Posterior cingulate gyrus (tissue), 11 donors: Measurements from ENCODE around the gene NID2.

Experiments
- DNase-seq, 10 donors: peaks; one replicate each; pipeline versions ENCODE4 v3.0.0 to v3.0.0-alpha.2; 2020 to 2021; ENCODE audit warnings: mixed read lengths in 3 of 10
- intact Hi-C: fragments of 100-400 bp; cut with DNase I; formaldehyde crosslinking; loops from one replicate; pipeline ENCODE4 v1.15.1; 2023

Gene NID2

GRCh38 chr14:52032204-52032801, 36.6 kb downstream of the NID2 start:
- DNase-seq: no peak
- intact Hi-C loops: no loop called here

GRCh38 chr14:52031781-52032180, 37.1 kb downstream of the NID2 start:
- DNase-seq: no peak
- intact Hi-C loops: no loop called here

GRCh38 chr14:52029881-52030280, 39.0 kb downstream of the NID2 start:
- DNase-seq: no peak
- intact Hi-C loops: no loop called here

GRCh38 chr14:52026901-52027300, 42.0 kb downstream of the NID2 start:
- intact Hi-C loops: no loop called here
- DNase-seq: peak in 1 of 10 donors; percentile 77

- intact Hi-C loops: no loop called here
- DNase-seq: peak in 2 of 10 donors; percentile 72 to 75
These were observed 42.7 kb downstream of the NID2 start for GRCh38 chr14:52026017-52026660.

GRCh38 chr14:52025310-52025709, 43.5 kb downstream of the NID2 start:
- intact Hi-C loops: no loop called here

GRCh38 chr14:52023518-52023917, 45.3 kb downstream of the NID2 start:
- intact Hi-C loops: no loop called here
- DNase-seq: no peak

More at GRCh38 chr14:52025310-52025709, 43.5 kb downstream of the NID2 start:
- DNase-seq: no peak

GRCh38 chr14:52021957-52022600, 46.8 kb downstream of the NID2 start:
- DNase-seq: no peak
- intact Hi-C loops: no loop called here

GRCh38 chr14:52020866-52021717, 47.8 kb downstream of the NID2 start:
- no peak for DNase-seq
- intact Hi-C loops: no loop called here

GRCh38 chr14:52020161-52020714, 48.6 kb downstream of the NID2 start:
- intact Hi-C loops: no loop called here
- DNase-seq: no peak

- intact Hi-C loops: no loop called here
- peak in 1 of 10 donors; percentile 80 for DNase-seq
These were observed 49.9 kb downstream of the NID2 start for GRCh38 chr14:52018970-52019369.

- intact Hi-C loops: no loop called here
- DNase-seq: no peak
These were observed 50.6 kb downstream of the NID2 start for GRCh38 chr14:52018252-52018651.

- DNase-seq: peak in 9 of 10 donors; percentile 55 to 95 (median 66)
- intact Hi-C loops: no loop called here
These were observed 53.3 kb downstream of the NID2 start for GRCh38 chr14:52015411-52016030.

GRCh38 chr14:52014601-52015267, 54.1 kb downstream of the NID2 start:
- peak in 8 of 10 donors; percentile 45 to 95 (median 60) for DNase-seq

GRCh38 chr14:52013984-52014600, 54.8 kb downstream of the NID2 start:
- intact Hi-C loops: loop anchor here (5.0 kb wide), 1 partner anchor 53 kb away; the partner anchor contains the start of gene NID2
- DNase-seq: peak in 5 of 10 donors; percentile 24 to 89 (median 61)

More at GRCh38 chr14:52014601-52015267, 54.1 kb downstream of the NID2 start:
- intact Hi-C loops: loop anchor here (5.0 kb wide), 1 partner anchor 53 kb away; the partner anchor contains the start of gene NID2

- intact Hi-C loops: loop anchor here (5.0 kb wide), 1 partner anchor 55 kb away; the partner anchor contains the start of gene NID2
- DNase-seq: no peak
These were observed 56.2 kb downstream of the NID2 start for GRCh38 chr14:52012635-52013034.

GRCh38 chr14:52011523-52011922, 57.3 kb downstream of the NID2 start:
- peak in 2 of 10 donors; percentile 41 to 90 for DNase-seq
- intact Hi-C loops: loop anchor here (5.0 kb wide), 1 partner anchor 56 kb away; the partner anchor contains the start of gene NID2

GRCh38 chr14:52010173-52010693, 58.6 kb downstream of the NID2 start:
- intact Hi-C loops: loop anchor here (5.0 kb wide), 1 partner anchor 57 kb away; the partner anchor contains the start of gene NID2
- no peak for DNase-seq
